Neural progenitor cell (in vitro differentiated cells): ENCODE data around the gene PIGM. TPM values are rescaled to one million over a fixed set of nuclear protein-coding genes. Genes with fewer than 3 reads are reported as not detected.

Source experiments
- DNase-seq: peaks from one replicate; pipeline ENCODE4 v3.0.0-alpha.2; 2016; ENCODE audit warnings: low spot score
- H2AFZ ChIP-seq: fragments of 200-600 bp; sonication (generic); replicated peaks from 2 replicates; pipeline ENCODE4 v1.6.1; 2016; ENCODE audit warnings: antibody characterized with exemption
- H3F3A ChIP-seq: fragments of 200-600 bp; sonication (generic); 2 replicates; pipeline ENCODE4 v1.6.1; 2016; ENCODE audit warnings: antibody characterized with exemption, low read depth
- H3K27ac ChIP-seq: fragments of 200-600 bp; sonication (generic); 2 replicates; pipeline ENCODE4 v1.5.1; 2016; ENCODE audit warnings: mild to moderate bottlenecking
- H3K27me3 ChIP-seq: fragments of 200-600 bp; sonication (generic); 2 replicates; pipeline ENCODE4 v1.6.1; 2016; ENCODE audit warnings: mild to moderate bottlenecking, moderate library complexity
- H3K36me3 ChIP-seq: fragments of 200-600 bp; sonication (generic); 2 replicates; pipeline ENCODE4 v1.5.1; 2016
- H3K4me1 ChIP-seq: fragments of 200-600 bp; sonication (generic); 2 replicates; pipeline ENCODE4 v1.6.1; 2016; ENCODE audit warnings: mixed run types
- H3K4me2 ChIP-seq: fragments of 200-600 bp; sonication (generic); 2 replicates; pipeline ENCODE4 v1.6.1; 2016
- H3K4me3 ChIP-seq: fragments of 200-600 bp; sonication (generic); 2 replicates; pipeline ENCODE4 v1.5.1; 2016
- H3K79me2 ChIP-seq: fragments of 200-600 bp; sonication (generic); 2 replicates; pipeline ENCODE4 v1.6.1; 2016; ENCODE audit warnings: low read depth
- H3K9ac ChIP-seq: fragments of 200-600 bp; sonication (generic); 2 replicates; pipeline ENCODE4 v1.6.1; 2016
- H3K9me3 ChIP-seq: fragments of 200-600 bp; sonication (generic); 2 replicates; pipeline ENCODE4 v1.5.1; 2016; ENCODE audit warnings: low read depth
- H4K20me1 ChIP-seq: fragments of 200-600 bp; sonication (generic); 2 replicates; pipeline ENCODE4 v1.6.1; 2016; ENCODE audit warnings: low read depth
- H3K27ac Mint-ChIP-seq: 3 replicates; pipeline ENCODE4 v1.8.0; 2021; ENCODE audit warnings: mixed read lengths
- H3K27me3 Mint-ChIP-seq: 2 replicates; pipeline ENCODE4 v1.8.0; 2022; ENCODE audit warnings: low read depth, mild to moderate bottlenecking, inconsistent platforms, moderate library complexity, mixed read lengths; ENCODE audit not compliant: insufficient read depth
- H3K36me3 Mint-ChIP-seq: 3 replicates; pipeline ENCODE4 v1.8.0; 2021; ENCODE audit warnings: mixed read lengths
- H3K4me1 Mint-ChIP-seq: 3 replicates; pipeline ENCODE4 v1.8.0; 2021; ENCODE audit warnings: mixed read lengths
- H3K4me3 Mint-ChIP-seq: 3 replicates; pipeline ENCODE4 v1.8.0; 2021; ENCODE audit warnings: mild to moderate bottlenecking, moderate library complexity, mixed read lengths
- H3K9me3 Mint-ChIP-seq: 3 replicates; pipeline ENCODE4 v1.8.0; 2020; ENCODE audit warnings: mixed read lengths
- CTCF ChIP-seq: fragments of 200-600 bp; sonication (generic); IDR thresholded peaks from 2 replicates; pipeline ENCODE4 v1.5.1; 2017; ENCODE audit warnings: antibody characterized with exemption, mild to moderate bottlenecking
- EZH2 ChIP-seq: fragments of 200-600 bp; sonication (generic); IDR thresholded peaks from 2 replicates; pipeline ENCODE4 v1.6.1; 2017; ENCODE audit warnings: antibody characterized with exemption, mild to moderate bottlenecking, moderate library complexity
- EZH2phosphoT487 ChIP-seq: fragments of 200-600 bp; sonication (generic); IDR thresholded peaks from 2 replicates; pipeline ENCODE4 v1.6.1; 2017; ENCODE audit warnings: antibody characterized with exemption
- total RNA-seq: library from RNA; depleted of rRNA; stranded (reverse); fragments of >200 nt; gene quantifications from 2 replicates; pipeline ENCODE4 v1.2.3, GENCODE V29; 2015; ENCODE audit warnings: low replicate concordance

The PIGM gene
- total RNA-seq, 1 donor from 2014 or later = 7.1 TPM

- H3K9me3 ChIP-seq = no peaks in the 10 kb centered on the region
- no peaks in the 10 kb centered on the region for H3K27me3 Mint-ChIP-seq
- H3K4me1 ChIP-seq = no peaks in the 10 kb centered on the region
- no peak overlapping the region for H3K4me2 ChIP-seq
- H3K4me3 Mint-ChIP-seq = no peak overlapping the region
- no peak overlapping the region for H3K27ac ChIP-seq
- no peak for DNase-seq
- H2AFZ ChIP-seq = no peak overlapping the region
- H3K9me3 Mint-ChIP-seq = no peaks in the 10 kb centered on the region
- H3K36me3 Mint-ChIP-seq = no peaks in the 10 kb centered on the region
- TF ChIP-seq EZH2 (no peak), EZH2phosphoT487 (no peak), CTCF (no peak)
- no peaks in the 10 kb centered on the region for H3K4me1 Mint-ChIP-seq
- no peaks in the 10 kb centered on the region for H3K79me2 ChIP-seq
- H3K4me3 ChIP-seq = no peak overlapping the region
- no peaks in the 10 kb centered on the region for H3K36me3 ChIP-seq
- peaks cover 47% of the 10 kb centered on the region for H3K27me3 ChIP-seq
- no peaks in the 10 kb centered on the region for H4K20me1 ChIP-seq
- peaks cover 6% of the 10 kb centered on the region for H3F3A ChIP-seq
- H3K9ac ChIP-seq = no peak overlapping the region
- H3K27ac Mint-ChIP-seq = no peak overlapping the region
Observed at GRCh38 chr1:160011781-160012180, 20.0 kb downstream of the PIGM start.

- H3K4me2 ChIP-seq = no peak overlapping the region
- H3K27me3 Mint-ChIP-seq = no peaks in the 10 kb centered on the region
- no peak overlapping the region for H3K27ac Mint-ChIP-seq
- no peak overlapping the region for H3K27ac ChIP-seq
- H2AFZ ChIP-seq = no peak overlapping the region
- H3F3A ChIP-seq = peaks cover 6% of the 10 kb centered on the region
- no peak for TF ChIP-seq EZH2
- no peak for TF ChIP-seq EZH2phosphoT487
- no peaks in the 10 kb centered on the region for H4K20me1 ChIP-seq
- peaks cover 47% of the 10 kb centered on the region for H3K27me3 ChIP-seq
- no peaks in the 10 kb centered on the region for H3K36me3 Mint-ChIP-seq
- H3K4me1 Mint-ChIP-seq = no peaks in the 10 kb centered on the region
- no peaks in the 10 kb centered on the region for H3K36me3 ChIP-seq
- no peaks in the 10 kb centered on the region for H3K79me2 ChIP-seq
- H3K9ac ChIP-seq = no peak overlapping the region
- H3K4me1 ChIP-seq = no peaks in the 10 kb centered on the region
- no peak for DNase-seq
- H3K4me3 ChIP-seq = no peak overlapping the region
- no peaks in the 10 kb centered on the region for H3K9me3 Mint-ChIP-seq
- H3K9me3 ChIP-seq = no peaks in the 10 kb centered on the region
- no peak overlapping the region for H3K4me3 Mint-ChIP-seq
Observed at GRCh38 chr1:160009801-160010200, 22.0 kb downstream of the PIGM start.

- no peaks in the 10 kb centered on the region for H3K27me3 Mint-ChIP-seq
- H3K27ac Mint-ChIP-seq = no peak overlapping the region
- H4K20me1 ChIP-seq = no peaks in the 10 kb centered on the region
- H3K4me1 ChIP-seq = no peaks in the 10 kb centered on the region
- no peak overlapping the region for H3K4me3 Mint-ChIP-seq
- no peak overlapping the region for H3K27ac ChIP-seq
- H3K9me3 Mint-ChIP-seq = no peaks in the 10 kb centered on the region
- no peaks in the 10 kb centered on the region for H3K36me3 Mint-ChIP-seq
- no peak overlapping the region for H3K4me2 ChIP-seq
- no peak overlapping the region for H3K4me3 ChIP-seq
- H3K27me3 ChIP-seq = peaks cover 47% of the 10 kb centered on the region
- no peak for TF ChIP-seq EZH2phosphoT487
- no peak for TF ChIP-seq EZH2
- TF ChIP-seq CTCF = no peak
- no peaks in the 10 kb centered on the region for H3K9me3 ChIP-seq
- no peaks in the 10 kb centered on the region for H3K79me2 ChIP-seq
- DNase-seq = no peak
- no peak overlapping the region for H3K9ac ChIP-seq
- peaks cover 6% of the 10 kb centered on the region for H3F3A ChIP-seq
- H3K36me3 ChIP-seq = no peaks in the 10 kb centered on the region
- no peaks in the 10 kb centered on the region for H3K4me1 Mint-ChIP-seq
- H2AFZ ChIP-seq = no peak overlapping the region
Observed at GRCh38 chr1:160009081-160009480, 22.7 kb downstream of the PIGM start.

GRCh38 chr1:160007577-160008200 is 24.1 kb downstream of the PIGM start:
- H3K79me2 ChIP-seq = no peaks in the 10 kb centered on the region
- no peaks in the 10 kb centered on the region for H3K4me1 ChIP-seq
- no peaks in the 10 kb centered on the region for H3K36me3 ChIP-seq
- TF ChIP-seq EZH2phosphoT487 (no peak), EZH2 (no peak), CTCF (peak; percentile 83)
- H3K4me2 ChIP-seq = no peak overlapping the region
- H3K4me1 Mint-ChIP-seq = no peaks in the 10 kb centered on the region
- no peak overlapping the region for H2AFZ ChIP-seq
- H3K9me3 Mint-ChIP-seq = no peaks in the 10 kb centered on the region
- H3K27me3 Mint-ChIP-seq = no peaks in the 10 kb centered on the region
- H3K9me3 ChIP-seq = no peaks in the 10 kb centered on the region
- no peak overlapping the region for H3K27ac ChIP-seq
- H3K9ac ChIP-seq = no peak overlapping the region
- H3K27ac Mint-ChIP-seq = no peak overlapping the region
- peak; percentile 70 for DNase-seq
- no peaks in the 10 kb centered on the region for H4K20me1 ChIP-seq
- H3K4me3 Mint-ChIP-seq = no peak overlapping the region
- H3K36me3 Mint-ChIP-seq = no peaks in the 10 kb centered on the region
- peaks cover 36% of the 10 kb centered on the region for H3K27me3 ChIP-seq
- H3F3A ChIP-seq = peaks cover 6% of the 10 kb centered on the region
- H3K4me3 ChIP-seq = no peak overlapping the region
